SK-N-SH treated with all-trans-retinoic acid at 6 μM for 48 hours (cell line): ENCODE measurements around the gene ADAP1.

Experiments used
- ATAC-seq: fragments of 200-7000 bp; cut with Tn5 transposase; 3 replicates; pipeline ENCODE4 v1.9.1; 2020; ENCODE audit warnings: mild to moderate bottlenecking, moderate library complexity
- ARNTL ChIP-seq: fragments of 450-650 bp; formaldehyde crosslinking; IDR thresholded peaks from 2 replicates; pipeline ENCODE4 v1.5.0; 2020; ENCODE audit warnings: low read depth, mild to moderate bottlenecking, moderate library complexity, borderline replicate concordance
- BACH2 ChIP-seq: fragments of 250-450 bp; sonication (Bioruptor Pico); IDR thresholded peaks from 2 replicates; pipeline ENCODE4 v1.9.0; 2021; ENCODE audit warnings: mild to moderate bottlenecking, borderline replicate concordance
- ESRRG ChIP-seq: fragments of 250-450 bp; sonication (Bioruptor Pico); IDR thresholded peaks from 2 replicates; pipeline ENCODE4 v1.6.1; 2021; ENCODE audit warnings: mild to moderate bottlenecking
- GLIS3 ChIP-seq: fragments of 250-450 bp; sonication (Bioruptor Pico); IDR thresholded peaks from 2 replicates; pipeline ENCODE4 v1.5.0; 2020; ENCODE audit warnings: mild to moderate bottlenecking, moderate library complexity
- ISL1 ChIP-seq: fragments of 250-450 bp; sonication (Bioruptor Pico); IDR thresholded peaks from 2 replicates; pipeline ENCODE4 v2.1.2; 2022; ENCODE audit warnings: mild to moderate bottlenecking, moderate library complexity
- OSR1 ChIP-seq: fragments of 250-450 bp; sonication (Bioruptor Pico); IDR thresholded peaks from 2 replicates; pipeline ENCODE4 v1.8.0; 2022; ENCODE audit warnings: moderate library complexity, mild to moderate bottlenecking, inconsistent platforms
- PPARA ChIP-seq: fragments of 250-450 bp; sonication (Bioruptor Pico); IDR thresholded peaks from 2 replicates; pipeline ENCODE4 v1.5.0; 2020; ENCODE audit warnings: mild to moderate bottlenecking, borderline replicate concordance
- RARB ChIP-seq: fragments of 250-450 bp; sonication (Bioruptor Pico); IDR thresholded peaks from 2 replicates; pipeline ENCODE4 v1.8.0; 2021; ENCODE audit warnings: mild to moderate bottlenecking, moderate library complexity
- TCF4 ChIP-seq: fragments of 250-450 bp; sonication (Bioruptor Pico); IDR thresholded peaks from 2 replicates; pipeline ENCODE4 v1.8.0; 2021; ENCODE audit warnings: mild to moderate bottlenecking, moderate library complexity, borderline replicate concordance
- TOX ChIP-seq: fragments of 250-450 bp; sonication (Bioruptor Pico); IDR thresholded peaks from 2 replicates; pipeline ENCODE4 v1.8.0; 2021; ENCODE audit warnings: mild to moderate bottlenecking, moderate library complexity, borderline replicate concordance
- ZC3H10 ChIP-seq: fragments of 250-450 bp; sonication (Bioruptor Pico); IDR thresholded peaks from 2 replicates; pipeline ENCODE4 v1.5.1; 2021; ENCODE audit warnings: mild to moderate bottlenecking, moderate library complexity
- ZFP3 ChIP-seq: fragments of 250-450 bp; sonication (Bioruptor Pico); IDR thresholded peaks from 2 replicates; pipeline ENCODE4 v1.5.0; 2020; ENCODE audit warnings: mild to moderate bottlenecking, moderate library complexity
- ZNF565 ChIP-seq: fragments of 450-650 bp; formaldehyde crosslinking; conservative IDR thresholded peaks from 2 replicates; pipeline ENCODE4 v1.5.0; 2020; ENCODE audit warnings: low read depth, mild to moderate bottlenecking, moderate library complexity
- ZNF70 ChIP-seq: fragments of 450-650 bp; formaldehyde crosslinking; IDR thresholded peaks from 2 replicates; pipeline ENCODE4 v1.5.0; 2020; ENCODE audit warnings: mild to moderate bottlenecking, moderate library complexity
- ZNF8 ChIP-seq: fragments of 450-650 bp; formaldehyde crosslinking; IDR thresholded peaks from 2 replicates; pipeline ENCODE4 v1.5.0; 2020; ENCODE audit warnings: mild to moderate bottlenecking, moderate library complexity
- TF ChIP-seq, protein P1 (sequence below): fragments of 250-450 bp; sonication (Bioruptor Pico); IDR thresholded peaks from 2 replicates; pipeline ENCODE4 v1.5.1; 2020; ENCODE audit warnings: low read depth, mild to moderate bottlenecking, moderate library complexity
- TF ChIP-seq, protein P2 (sequence below): fragments of 250-450 bp; sonication (Bioruptor Pico); IDR thresholded peaks from 2 replicates; pipeline ENCODE4 v1.5.1; 2021; ENCODE audit warnings: mild to moderate bottlenecking, moderate library complexity
- TF ChIP-seq, protein P3 (sequence below): fragments of 250-450 bp; sonication (Bioruptor Pico); IDR thresholded peaks from 2 replicates; pipeline ENCODE4 v1.5.0; 2020; ENCODE audit warnings: mild to moderate bottlenecking, moderate library complexity
- TF ChIP-seq, protein P4 (sequence below): fragments of 250-450 bp; sonication (Bioruptor Pico); IDR thresholded peaks from 2 replicates; pipeline ENCODE4 v1.8.0; 2021; ENCODE audit warnings: low read depth, mild to moderate bottlenecking, moderate library complexity, borderline replicate concordance

Gene ADAP1

DNA sequence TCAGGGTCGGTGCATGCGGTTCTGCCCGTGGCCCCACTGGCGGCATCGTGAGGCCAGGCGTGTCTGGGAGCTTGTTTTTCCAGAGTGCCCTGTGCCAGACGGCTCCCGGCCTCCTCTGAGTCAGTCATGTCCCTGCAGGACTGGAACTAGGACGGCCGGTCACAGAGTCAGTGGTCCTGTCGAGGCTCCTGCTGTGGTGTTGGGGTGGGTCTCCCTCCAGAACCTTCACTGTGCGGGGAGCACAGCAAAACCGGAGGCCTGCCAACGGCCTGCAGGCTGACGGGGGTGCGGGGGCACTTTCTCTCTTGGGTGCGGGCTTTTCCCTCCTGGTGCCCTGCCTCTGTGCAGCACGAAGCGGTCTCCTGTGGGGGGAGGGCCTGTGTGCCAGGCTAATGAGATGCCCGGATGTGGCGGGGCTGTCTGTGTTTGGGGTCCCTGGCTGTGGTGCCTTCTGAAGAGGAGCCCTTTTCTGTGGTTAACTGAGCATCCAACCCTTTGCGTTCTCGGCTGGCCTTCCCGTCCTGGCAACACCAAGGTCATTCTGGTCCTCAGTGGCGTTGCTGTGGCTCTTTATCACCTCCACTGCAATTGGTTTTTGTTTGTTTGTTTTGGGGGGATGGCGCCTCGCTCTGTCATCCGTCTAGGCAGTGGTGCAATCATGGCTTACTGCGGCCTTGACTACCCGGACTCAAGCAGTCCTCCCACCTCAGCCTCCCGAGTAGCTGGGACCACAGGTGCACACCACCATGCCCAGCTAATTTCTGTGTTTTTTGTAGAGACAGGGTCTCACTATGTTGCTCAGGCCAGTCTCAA, 70.1 kb downstream of the ADAP1 start:
- no peak; the same call in 2 of the 3 replicates for ATAC-seq
- TF ChIP-seq ZNF565 (CRISPR knock-in tag) = no peak
- TF ChIP-seq, protein P1, sequence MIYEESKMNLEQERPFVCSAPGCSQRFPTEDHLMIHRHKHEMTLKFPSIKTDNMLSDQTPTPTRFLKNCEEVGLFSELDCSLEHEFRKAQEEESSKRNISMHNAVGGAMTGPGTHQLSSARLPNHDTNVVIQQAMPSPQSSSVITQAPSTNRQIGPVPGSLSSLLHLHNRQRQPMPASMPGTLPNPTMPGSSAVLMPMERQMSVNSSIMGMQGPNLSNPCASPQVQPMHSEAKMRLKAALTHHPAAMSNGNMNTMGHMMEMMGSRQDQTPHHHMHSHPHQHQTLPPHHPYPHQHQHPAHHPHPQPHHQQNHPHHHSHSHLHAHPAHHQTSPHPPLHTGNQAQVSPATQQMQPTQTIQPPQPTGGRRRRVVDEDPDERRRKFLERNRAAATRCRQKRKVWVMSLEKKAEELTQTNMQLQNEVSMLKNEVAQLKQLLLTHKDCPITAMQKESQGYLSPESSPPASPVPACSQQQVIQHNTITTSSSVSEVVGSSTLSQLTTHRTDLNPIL (CRISPR knock-in tag) = no peak
- no peak for TF ChIP-seq TCF4
- no peak for TF ChIP-seq ZNF70 (CRISPR knock-in tag)
- TF ChIP-seq, protein P2, sequence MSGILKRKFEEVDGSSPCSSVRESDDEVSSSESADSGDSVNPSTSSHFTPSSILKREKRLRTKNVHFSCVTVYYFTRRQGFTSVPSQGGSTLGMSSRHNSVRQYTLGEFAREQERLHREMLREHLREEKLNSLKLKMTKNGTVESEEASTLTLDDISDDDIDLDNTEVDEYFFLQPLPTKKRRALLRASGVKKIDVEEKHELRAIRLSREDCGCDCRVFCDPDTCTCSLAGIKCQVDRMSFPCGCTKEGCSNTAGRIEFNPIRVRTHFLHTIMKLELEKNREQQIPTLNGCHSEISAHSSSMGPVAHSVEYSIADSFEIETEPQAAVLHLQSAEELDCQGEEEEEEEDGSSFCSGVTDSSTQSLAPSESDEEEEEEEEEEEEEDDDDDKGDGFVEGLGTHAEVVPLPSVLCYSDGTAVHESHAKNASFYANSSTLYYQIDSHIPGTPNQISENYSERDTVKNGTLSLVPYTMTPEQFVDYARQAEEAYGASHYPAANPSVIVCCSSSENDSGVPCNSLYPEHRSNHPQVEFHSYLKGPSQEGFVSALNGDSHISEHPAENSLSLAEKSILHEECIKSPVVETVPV = no peak
- no peak for TF ChIP-seq ZNF8 (CRISPR knock-in tag)
- TF ChIP-seq BACH2 (CRISPR knock-in tag) = no peak
- no peak for TF ChIP-seq ARNTL (CRISPR knock-in tag)
- no peak for TF ChIP-seq OSR1 (CRISPR knock-in tag)
- no peak for TF ChIP-seq ESRRG
- TF ChIP-seq, protein P3, sequence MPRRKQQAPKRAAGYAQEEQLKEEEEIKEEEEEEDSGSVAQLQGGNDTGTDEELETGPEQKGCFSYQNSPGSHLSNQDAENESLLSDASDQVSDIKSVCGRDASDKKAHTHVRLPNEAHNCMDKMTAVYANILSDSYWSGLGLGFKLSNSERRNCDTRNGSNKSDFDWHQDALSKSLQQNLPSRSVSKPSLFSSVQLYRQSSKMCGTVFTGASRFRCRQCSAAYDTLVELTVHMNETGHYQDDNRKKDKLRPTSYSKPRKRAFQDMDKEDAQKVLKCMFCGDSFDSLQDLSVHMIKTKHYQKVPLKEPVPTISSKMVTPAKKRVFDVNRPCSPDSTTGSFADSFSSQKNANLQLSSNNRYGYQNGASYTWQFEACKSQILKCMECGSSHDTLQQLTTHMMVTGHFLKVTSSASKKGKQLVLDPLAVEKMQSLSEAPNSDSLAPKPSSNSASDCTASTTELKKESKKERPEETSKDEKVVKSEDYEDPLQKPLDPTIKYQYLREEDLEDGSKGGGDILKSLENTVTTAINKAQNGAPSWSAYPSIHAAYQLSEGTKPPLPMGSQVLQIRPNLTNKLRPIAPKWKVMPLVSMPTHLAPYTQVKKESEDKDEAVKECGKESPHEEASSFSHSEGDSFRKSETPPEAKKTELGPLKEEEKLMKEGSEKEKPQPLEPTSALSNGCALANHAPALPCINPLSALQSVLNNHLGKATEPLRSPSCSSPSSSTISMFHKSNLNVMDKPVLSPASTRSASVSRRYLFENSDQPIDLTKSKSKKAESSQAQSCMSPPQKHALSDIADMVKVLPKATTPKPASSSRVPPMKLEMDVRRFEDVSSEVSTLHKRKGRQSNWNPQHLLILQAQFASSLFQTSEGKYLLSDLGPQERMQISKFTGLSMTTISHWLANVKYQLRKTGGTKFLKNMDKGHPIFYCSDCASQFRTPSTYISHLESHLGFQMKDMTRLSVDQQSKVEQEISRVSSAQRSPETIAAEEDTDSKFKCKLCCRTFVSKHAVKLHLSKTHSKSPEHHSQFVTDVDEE (CRISPR knock-in tag) = no peak
- no peak for TF ChIP-seq ISL1 (CRISPR knock-in tag)
- TF ChIP-seq, protein P4, sequence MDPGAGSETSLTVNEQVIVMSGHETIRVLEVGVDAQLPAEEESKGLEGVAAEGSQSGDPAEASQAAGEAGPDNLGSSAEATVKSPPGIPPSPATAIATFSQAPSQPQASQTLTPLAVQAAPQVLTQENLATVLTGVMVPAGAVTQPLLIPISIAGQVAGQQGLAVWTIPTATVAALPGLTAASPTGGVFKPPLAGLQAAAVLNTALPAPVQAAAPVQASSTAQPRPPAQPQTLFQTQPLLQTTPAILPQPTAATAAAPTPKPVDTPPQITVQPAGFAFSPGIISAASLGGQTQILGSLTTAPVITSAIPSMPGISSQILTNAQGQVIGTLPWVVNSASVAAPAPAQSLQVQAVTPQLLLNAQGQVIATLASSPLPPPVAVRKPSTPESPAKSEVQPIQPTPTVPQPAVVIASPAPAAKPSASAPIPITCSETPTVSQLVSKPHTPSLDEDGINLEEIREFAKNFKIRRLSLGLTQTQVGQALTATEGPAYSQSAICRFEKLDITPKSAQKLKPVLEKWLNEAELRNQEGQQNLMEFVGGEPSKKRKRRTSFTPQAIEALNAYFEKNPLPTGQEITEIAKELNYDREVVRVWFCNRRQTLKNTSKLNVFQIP = no peak
- no peak for TF ChIP-seq PPARA
- no peak for TF ChIP-seq TOX (CRISPR knock-in tag)
- no peak for TF ChIP-seq ZFP3 (CRISPR knock-in tag)
- no peak for TF ChIP-seq GLIS3 (CRISPR knock-in tag)
- no peak for TF ChIP-seq RARB (CRISPR knock-in tag)
- no peak for TF ChIP-seq ZC3H10 (CRISPR knock-in tag)

DNA sequence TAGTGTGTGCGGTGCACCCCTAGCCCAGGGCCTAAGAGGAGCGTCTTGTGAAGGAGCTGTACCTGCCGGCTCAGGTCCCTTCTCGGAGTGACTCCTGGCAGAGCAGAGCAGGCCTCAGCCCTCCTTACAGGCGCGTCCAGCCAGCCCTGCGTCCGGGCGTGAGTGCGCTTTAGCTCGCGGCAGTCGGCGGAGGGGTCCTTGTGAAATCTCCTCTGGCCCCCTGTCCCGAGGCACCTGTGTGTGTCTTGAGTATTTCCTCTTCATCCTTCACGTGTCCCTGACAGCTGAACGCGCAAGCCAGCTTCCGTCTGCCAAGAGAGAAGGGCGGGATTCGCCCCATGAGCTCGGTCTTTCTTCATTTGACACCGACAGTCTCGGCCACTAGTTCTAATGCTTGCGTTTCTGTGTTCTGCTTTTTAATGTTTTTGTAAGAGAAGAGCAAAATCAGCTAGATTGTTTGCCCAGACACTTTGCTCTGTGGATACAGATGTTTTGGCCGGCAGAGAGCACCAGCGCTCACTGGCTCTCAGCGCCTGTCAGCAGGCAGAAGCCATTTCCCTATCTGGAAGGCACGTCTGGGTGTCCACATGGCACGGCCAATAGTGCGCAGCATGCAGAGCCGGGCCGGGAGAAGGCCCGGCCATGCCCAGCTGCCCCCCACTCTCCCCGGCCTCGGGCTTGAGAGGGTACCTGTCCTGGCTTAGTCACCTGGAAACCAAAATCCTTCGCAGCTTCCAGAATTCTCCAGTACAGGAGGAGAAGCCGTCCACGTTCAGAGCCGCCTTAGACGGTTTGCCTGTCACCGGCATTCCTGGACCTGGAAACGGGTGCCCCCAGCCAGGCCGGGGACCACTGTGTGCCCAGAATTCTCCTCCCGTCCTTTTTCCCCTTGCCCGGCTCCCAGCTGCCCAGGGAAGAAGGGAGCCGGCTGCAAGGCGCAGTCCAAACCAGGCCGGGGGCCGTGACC, 71.1 kb downstream of the ADAP1 start:
- TF ChIP-seq, protein P2 = no peak
- no peak for TF ChIP-seq ZC3H10 (CRISPR knock-in tag)
- no peak for TF ChIP-seq BACH2 (CRISPR knock-in tag)
- no peak for ATAC-seq
